HG03095 (cell line): Measurements from ENCODE around the gene PLK4.
"Not testable (repeated sequence)": the region's sequence is repeated elsewhere in the genome, so short reads cannot be mapped to it uniquely, and the experiment has no call there.

Experiments
- ATAC-seq: cut with Tn5 transposase; IDR thresholded peaks from one replicate; pipeline ENCODE4 v1.9.1; 2021; ENCODE audit warnings: moderate library complexity; ENCODE audit not compliant: unreplicated experiment

PLK4 gene

DNA sequence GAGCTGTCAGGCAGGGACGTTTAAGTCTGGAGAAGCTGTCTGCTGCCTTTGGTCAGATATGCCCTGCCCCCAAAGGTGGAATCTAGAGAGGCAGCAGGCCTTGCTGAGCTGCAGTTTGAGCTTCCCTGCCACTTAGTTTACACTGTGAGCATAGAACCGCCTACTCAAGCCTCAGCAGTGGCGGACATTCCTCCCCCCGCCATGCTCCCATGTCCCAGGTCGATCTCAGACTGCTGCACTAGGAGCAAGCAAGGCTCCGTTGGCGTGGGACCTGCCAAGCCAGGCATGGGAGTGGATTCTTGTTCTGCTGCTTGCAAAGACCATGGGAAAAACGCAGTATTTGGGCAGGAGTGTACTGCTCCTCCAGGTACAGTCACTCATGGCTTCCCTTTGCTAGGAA is 24.3 kb downstream of the PLK4 start:
- ATAC-seq: no peak

DNA sequence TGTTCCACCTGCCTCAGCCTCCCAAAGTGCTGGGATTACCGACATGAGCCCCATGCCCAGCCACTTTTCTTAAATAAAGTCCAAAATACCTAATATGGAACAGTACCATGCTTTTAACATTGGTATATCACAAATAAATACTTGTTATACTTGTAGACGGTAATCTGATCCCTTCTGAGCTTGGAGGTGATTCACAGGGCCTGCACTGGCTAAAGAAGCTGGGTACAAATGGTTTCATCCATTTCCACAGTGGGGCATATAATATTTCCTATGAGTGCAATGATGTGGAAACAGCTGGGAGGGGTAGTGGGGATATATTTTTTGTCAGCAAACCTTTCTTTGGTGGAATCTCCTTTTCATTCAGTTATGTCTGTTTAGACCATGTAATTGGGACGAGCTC is 35.8 kb downstream of the PLK4 start:
- no peak for ATAC-seq

- ATAC-seq: no peak
Measured at GRCh38 chr4:127917151-127917550, 36.5 kb downstream of the PLK4 start.

DNA sequence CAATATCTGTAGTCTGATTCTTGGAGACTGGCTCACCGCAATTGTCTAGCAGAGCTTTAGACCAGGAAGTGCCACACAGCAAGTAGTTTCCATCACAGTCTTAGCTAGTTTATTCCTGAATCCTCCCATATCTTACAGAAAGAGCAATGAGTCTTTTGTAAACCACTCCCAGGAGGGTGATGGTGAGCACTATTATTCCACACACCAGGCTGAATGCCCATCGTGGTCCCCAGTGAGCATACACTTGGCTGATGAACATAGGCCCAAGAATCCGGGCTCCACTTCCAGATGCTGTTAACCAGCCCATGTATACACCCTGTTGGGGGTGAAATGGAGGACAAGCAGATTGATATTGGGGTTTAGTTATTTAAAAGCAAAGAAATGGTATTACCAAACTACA is 39.8 kb downstream of the PLK4 start:
- ATAC-seq: no peak

DNA sequence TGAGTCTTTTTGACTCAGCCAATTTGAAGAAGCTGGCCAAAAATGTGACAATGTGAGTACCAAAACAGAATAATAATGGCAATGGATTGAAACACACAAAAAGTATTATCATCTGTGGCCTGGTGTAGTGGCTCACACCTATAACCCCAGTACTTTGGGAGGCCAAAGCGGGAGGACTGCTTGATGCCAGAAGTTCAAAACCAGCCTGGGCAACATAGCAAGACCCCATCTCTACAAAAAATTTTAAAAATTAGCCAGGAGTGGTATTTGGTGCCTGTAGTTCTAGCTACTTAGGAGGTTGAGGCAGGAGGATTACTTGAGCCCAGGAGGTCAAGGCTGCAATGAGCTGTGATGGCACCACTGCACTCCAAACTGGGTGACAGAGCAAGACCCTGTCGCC is 41.5 kb downstream of the PLK4 start:
- ATAC-seq: no peak

- not testable (repeated sequence) for ATAC-seq
Measured at GRCh38 chr4:127925720-127926119, 45.0 kb downstream of the PLK4 start.

DNA sequence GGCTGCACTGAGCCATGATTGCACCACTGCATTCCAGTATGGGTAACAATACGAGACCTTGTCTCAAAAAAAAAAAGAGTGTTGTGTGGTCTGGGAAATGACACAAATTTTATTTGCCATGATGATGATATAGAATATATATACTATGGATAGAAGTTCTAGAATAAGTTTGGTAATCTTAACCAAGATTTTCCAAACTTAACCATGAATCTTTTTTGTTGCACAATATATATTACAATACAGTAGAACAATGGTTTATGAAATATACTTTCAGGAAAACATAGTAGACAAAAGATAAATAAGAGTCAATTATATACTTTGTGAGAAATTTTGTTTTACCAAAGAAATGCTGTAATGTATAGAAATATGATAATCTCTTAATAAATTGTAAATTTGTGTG is 49.5 kb downstream of the PLK4 start:
- no peak for ATAC-seq

GRCh38 chr4:127931836-127932235 is 51.1 kb downstream of the PLK4 start:
- not testable (repeated sequence) for ATAC-seq

- ATAC-seq: no peak
Measured at GRCh38 chr4:127936974-127937373, 56.3 kb downstream of the PLK4 start.
